Vagina (tissue), 2 donors: ENCODE measurements around the gene ZNF280D. TPM values are rescaled to one million over a fixed set of nuclear protein-coding genes. Genes with fewer than 3 reads are reported as not detected.

Source experiments
- DNase-seq, 2 donors: peaks; one replicate each; pipeline ENCODE4 v3.0.0-alpha.2; 2017; ENCODE audit errors: extremely low spot score in 2 of 2
- H3K27ac ChIP-seq: fragments of 200-600 bp; sonication (generic); one replicate; pipeline ENCODE4 v1.5.1; 2019
- H3K27me3 ChIP-seq: fragments of 200-600 bp; sonication (generic); one replicate; pipeline ENCODE4 v1.5.1; 2019
- H3K36me3 ChIP-seq, 2 donors: fragments of 200-600 bp; sonication (generic); one replicate each; pipeline ENCODE4 v1.5.1; 2017 to 2019
- H3K4me1 ChIP-seq: fragments of 200-600 bp; sonication (generic); one replicate; pipeline ENCODE4 v1.5.1; 2019
- H3K4me3 ChIP-seq, 2 donors: fragments of 200-600 bp; sonication (generic); 1 replicate in 1 of 2; 2 replicates in 1 of 2; pipeline ENCODE4 v1.5.1; 2016 to 2019
- H3K9me3 ChIP-seq: fragments of 200-600 bp; sonication (generic); one replicate; pipeline ENCODE4 v1.5.1; 2019
- POLR2A ChIP-seq, 2 donors: fragments of 450-650 bp; IDR thresholded peaks; one replicate each; pipeline ENCODE4 v1.6.1; 2017; ENCODE audit warnings: antibody characterized with exemption in 2 of 2, mild to moderate bottlenecking in 2 of 2, moderate library complexity in 2 of 2
- POLR2AphosphoS5 ChIP-seq, 2 donors: sonication (generic); formaldehyde crosslinking; IDR thresholded peaks; one replicate each; pipeline ENCODE4 v1.9.0; 2017; ENCODE audit warnings: antibody characterized with exemption in 2 of 2, mild to moderate bottlenecking in 2 of 2, low read depth in 1 of 2; ENCODE audit not compliant: insufficient read depth in 1 of 2
- intact Hi-C: fragments of 100-400 bp; cut with DNase I; formaldehyde crosslinking; loops from one replicate; pipeline ENCODE4 v1.15.1; 2023
- total RNA-seq: library from RNA; depleted of rRNA; stranded (reverse); fragments of >200 nt; gene quantifications from one replicate; pipeline ENCODE4 v1.2.3, GENCODE V29; 2016
- TF ChIP-seq, protein P1 (sequence below), 3 experiments: fragments of 450-650 bp in 2 of 3; fragments of 200-600 bp in 1 of 3; sonication (generic) in 1 of 3; IDR thresholded peaks; one replicate each; pipeline ENCODE4 v1.5.1; 2017 to 2019; ENCODE audit warnings: antibody characterized with exemption in 3 of 3, mild to moderate bottlenecking in 2 of 3, moderate library complexity in 2 of 3

The ZNF280D gene
- total RNA-seq, 1 donor from 2014 or later, result 57.9 TPM

DNA sequence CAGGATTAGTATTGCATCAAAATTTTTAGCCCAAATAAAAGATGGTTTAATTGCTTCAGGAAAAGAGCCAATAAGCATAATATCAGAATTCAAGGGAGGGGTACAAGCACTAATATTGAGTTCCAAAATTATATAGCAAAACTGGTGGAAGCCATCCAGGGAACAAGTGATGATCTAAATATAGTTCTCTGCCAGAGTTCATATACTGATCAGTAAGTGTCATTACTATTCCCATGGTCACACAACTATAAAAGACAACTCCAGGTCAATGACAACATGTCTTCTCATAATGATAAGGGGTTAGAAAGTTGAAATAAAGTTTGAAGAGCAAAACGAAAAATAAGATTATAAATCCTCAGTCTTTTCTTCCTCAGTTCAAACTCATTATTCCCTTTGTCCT, 57.4 kb downstream of the ZNF280D start:
- DNase-seq, result no peak
- intact Hi-C loops, result no loop called here
- Histone ChIP-seq H3K36me3 (no peaks in the 10 kb centered on the region), H3K9me3 (no peaks in the 10 kb centered on the region), H3K27me3 (no peaks in the 10 kb centered on the region), H3K4me3 (no peak overlapping the region), H3K4me1 (no peaks in the 10 kb centered on the region), H3K27ac (no peak overlapping the region)
- TF ChIP-seq POLR2A (IDR thresholded peaks at IDR 0.05), result no peak
- no peak for TF ChIP-seq POLR2AphosphoS5 (IDR thresholded peaks at IDR 0.05; ENCODE audit: insufficient read depth in 1 of 2, low read depth in 1 of 2)
- TF ChIP-seq, protein P1, sequence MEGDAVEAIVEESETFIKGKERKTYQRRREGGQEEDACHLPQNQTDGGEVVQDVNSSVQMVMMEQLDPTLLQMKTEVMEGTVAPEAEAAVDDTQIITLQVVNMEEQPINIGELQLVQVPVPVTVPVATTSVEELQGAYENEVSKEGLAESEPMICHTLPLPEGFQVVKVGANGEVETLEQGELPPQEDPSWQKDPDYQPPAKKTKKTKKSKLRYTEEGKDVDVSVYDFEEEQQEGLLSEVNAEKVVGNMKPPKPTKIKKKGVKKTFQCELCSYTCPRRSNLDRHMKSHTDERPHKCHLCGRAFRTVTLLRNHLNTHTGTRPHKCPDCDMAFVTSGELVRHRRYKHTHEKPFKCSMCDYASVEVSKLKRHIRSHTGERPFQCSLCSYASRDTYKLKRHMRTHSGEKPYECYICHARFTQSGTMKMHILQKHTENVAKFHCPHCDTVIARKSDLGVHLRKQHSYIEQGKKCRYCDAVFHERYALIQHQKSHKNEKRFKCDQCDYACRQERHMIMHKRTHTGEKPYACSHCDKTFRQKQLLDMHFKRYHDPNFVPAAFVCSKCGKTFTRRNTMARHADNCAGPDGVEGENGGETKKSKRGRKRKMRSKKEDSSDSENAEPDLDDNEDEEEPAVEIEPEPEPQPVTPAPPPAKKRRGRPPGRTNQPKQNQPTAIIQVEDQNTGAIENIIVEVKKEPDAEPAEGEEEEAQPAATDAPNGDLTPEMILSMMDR (IDR thresholded peaks at IDR 0.05), result no peak

DNA sequence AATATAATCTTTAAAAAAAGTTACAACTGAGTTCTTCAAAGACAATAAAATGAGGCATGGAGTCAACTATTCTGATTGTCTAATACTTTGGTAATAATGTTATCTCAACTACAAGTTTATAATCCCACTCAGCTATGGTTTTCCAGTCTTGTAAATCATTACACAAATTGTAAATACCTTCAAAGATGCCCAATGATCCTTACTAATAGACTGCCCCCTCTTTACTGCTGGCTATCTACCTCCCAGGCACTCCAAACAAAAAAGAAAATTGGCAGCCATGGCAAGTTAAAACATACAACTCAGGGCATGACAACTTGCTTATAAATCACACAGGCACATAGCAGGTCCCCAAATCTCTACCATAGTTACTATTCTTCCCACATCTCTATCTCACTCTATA, 58.5 kb downstream of the ZNF280D start:
- no peak for DNase-seq
- Histone ChIP-seq H3K4me1 (no peaks in the 10 kb centered on the region), H3K9me3 (no peaks in the 10 kb centered on the region), H3K27me3 (no peaks in the 10 kb centered on the region), H3K36me3 (no peaks in the 10 kb centered on the region), H3K27ac (no peak overlapping the region), H3K4me3 (no peak overlapping the region)
- intact Hi-C loops, result no loop called here
- TF ChIP-seq POLR2A (IDR thresholded peaks at IDR 0.05) (no peak), POLR2AphosphoS5 (IDR thresholded peaks at IDR 0.05; ENCODE audit: insufficient read depth in 1 of 2, low read depth in 1 of 2) (no peak)
- TF ChIP-seq, protein P1 (IDR thresholded peaks at IDR 0.05), result no peak

DNA sequence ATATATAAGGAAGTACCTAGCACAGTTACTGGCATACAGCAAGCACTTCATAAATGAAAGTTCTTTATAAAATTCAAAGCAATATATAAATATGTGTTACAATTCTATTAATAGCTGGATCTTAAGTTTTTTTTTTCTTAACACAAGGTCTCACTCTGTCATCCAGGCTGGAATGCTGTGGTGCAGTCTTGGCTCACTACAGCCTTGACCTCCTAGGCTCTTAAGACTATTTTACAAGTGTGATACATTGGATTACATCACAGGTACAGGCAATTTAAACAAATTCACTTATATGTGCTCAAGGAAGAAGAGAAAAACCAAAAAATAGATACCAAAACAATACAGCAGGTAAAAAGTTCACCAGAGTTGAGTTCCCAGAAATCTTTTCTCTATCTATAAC, 60.6 kb downstream of the ZNF280D start:
- no peak overlapping the region for H3K27ac ChIP-seq
- H3K9me3 ChIP-seq, result no peaks in the 10 kb centered on the region
- intact Hi-C loops, result no loop called here
- H3K36me3 ChIP-seq, result peaks cover 0 to 5% of the 10 kb centered on the region in 2 donors
- no peak overlapping the region for H3K4me3 ChIP-seq
- no peak for TF ChIP-seq POLR2A (IDR thresholded peaks at IDR 0.05)
- no peak for TF ChIP-seq POLR2AphosphoS5 (IDR thresholded peaks at IDR 0.05; ENCODE audit: insufficient read depth in 1 of 2, low read depth in 1 of 2)
- TF ChIP-seq, protein P1 (IDR thresholded peaks at IDR 0.05), result no peak
- no peak for DNase-seq
- H3K27me3 ChIP-seq, result no peaks in the 10 kb centered on the region
- no peaks in the 10 kb centered on the region for H3K4me1 ChIP-seq

DNA sequence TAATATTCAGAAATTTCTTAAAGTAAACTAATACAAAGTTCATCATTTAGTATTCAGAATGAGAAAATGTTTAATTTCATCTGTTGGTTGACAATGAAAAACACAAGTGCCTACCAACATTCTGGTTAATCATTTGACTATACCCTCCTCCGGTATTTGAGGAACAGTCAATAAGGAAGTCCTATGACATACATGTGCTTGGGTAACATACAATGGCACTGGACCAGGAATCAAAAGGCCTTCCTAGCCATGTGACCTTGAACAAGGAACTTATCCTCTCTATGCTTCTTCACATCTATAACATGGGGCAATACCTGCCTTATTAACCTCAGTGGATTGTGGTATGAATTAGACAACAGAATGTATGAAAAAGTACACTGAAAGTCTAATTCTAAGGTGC, 65.8 kb downstream of the ZNF280D start:
- DNase-seq, result no peak
- Histone ChIP-seq H3K4me1 (no peaks in the 10 kb centered on the region), H3K36me3 (peaks cover 0 to 26% of the 10 kb centered on the region in 2 donors), H3K27ac (no peak overlapping the region), H3K9me3 (no peaks in the 10 kb centered on the region), H3K27me3 (no peaks in the 10 kb centered on the region), H3K4me3 (no peak overlapping the region)
- TF ChIP-seq POLR2A (IDR thresholded peaks at IDR 0.05) (no peak), POLR2AphosphoS5 (IDR thresholded peaks at IDR 0.05; ENCODE audit: insufficient read depth in 1 of 2, low read depth in 1 of 2) (no peak)
- TF ChIP-seq, protein P1 (IDR thresholded peaks at IDR 0.05), result no peak
- intact Hi-C loops, result no loop called here

DNA sequence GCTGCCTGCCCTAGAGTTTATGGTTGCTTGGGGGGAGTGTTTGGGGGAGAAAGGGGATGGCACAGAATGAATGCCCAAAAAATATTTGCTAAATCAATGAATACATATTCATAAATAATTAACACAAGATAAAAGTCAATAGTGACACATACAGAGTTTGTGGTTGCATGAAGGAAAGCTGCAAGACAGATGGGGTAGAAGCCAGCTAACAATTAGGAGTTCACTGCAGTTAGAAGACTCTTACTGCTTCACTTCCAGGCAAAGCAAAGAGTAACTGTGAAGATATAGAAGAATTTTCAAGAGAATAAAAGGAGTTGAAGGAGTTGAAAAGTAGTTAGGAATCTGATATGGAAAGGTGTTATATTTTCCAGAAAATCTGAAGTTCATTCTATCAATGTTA, 72.4 kb downstream of the ZNF280D start:
- no peaks in the 10 kb centered on the region for H3K4me1 ChIP-seq
- no peak overlapping the region for H3K27ac ChIP-seq
- DNase-seq, result no peak
- TF ChIP-seq POLR2AphosphoS5 (IDR thresholded peaks at IDR 0.05; ENCODE audit: insufficient read depth in 1 of 2, low read depth in 1 of 2), result no peak
- no peak for TF ChIP-seq POLR2A (IDR thresholded peaks at IDR 0.05)
- TF ChIP-seq, protein P1 (IDR thresholded peaks at IDR 0.05), result no peak
- H3K9me3 ChIP-seq, result no peaks in the 10 kb centered on the region
- intact Hi-C loops, result no loop called here
- H3K36me3 ChIP-seq, result peaks cover 0 to 36% of the 10 kb centered on the region in 2 donors
- no peaks in the 10 kb centered on the region for H3K27me3 ChIP-seq
- no peak overlapping the region for H3K4me3 ChIP-seq
